Esophagus muscularis mucosa (tissue), 4 donors: ENCODE results near the gene SRPRB. TPM values are rescaled to one million over a fixed set of nuclear protein-coding genes. Genes with fewer than 3 reads are reported as not detected.

ENCODE experiments used
- DNase-seq: peaks from one replicate; pipeline ENCODE4 v3.0.0-alpha.2; 2017; ENCODE audit errors: extremely low spot score
- H3K27ac ChIP-seq, 4 donors: fragments of 200-600 bp; sonication (generic); replicated peaks in 1 of 4; 1 replicate in 3 of 4; 2 replicates in 1 of 4; pipeline ENCODE4 v1.5.1; 2016 to 2019; ENCODE audit warnings: mild to moderate bottlenecking in 1 of 4
- H3K27me3 ChIP-seq, 4 donors: fragments of 200-600 bp; sonication (generic); one replicate each; pipeline versions ENCODE4 v1.5.1 to v1.6.0; 2016 to 2019
- H3K36me3 ChIP-seq, 4 donors: fragments of 200-600 bp; sonication (generic); one replicate each; pipeline ENCODE4 v1.5.1; 2016 to 2019
- H3K4me1 ChIP-seq, 4 donors: fragments of 200-600 bp; sonication (generic); one replicate each; pipeline ENCODE4 v1.5.1; 2016 to 2019
- H3K4me3 ChIP-seq, 4 donors: fragments of 200-600 bp; sonication (generic); 1 replicate in 2 of 4; 2 replicates in 2 of 4; pipeline ENCODE4 v1.5.1; 2016 to 2019; ENCODE audit warnings: mild to moderate bottlenecking in 4 of 4, moderate library complexity in 1 of 4
- H3K9me3 ChIP-seq, 4 donors: fragments of 200-600 bp; sonication (generic); 1 replicate in 3 of 4; 2 replicates in 1 of 4; pipeline ENCODE4 v1.5.1; 2016 to 2019
- EP300 ChIP-seq: sonication (generic); formaldehyde crosslinking; IDR thresholded peaks from one replicate; pipeline ENCODE4 v1.6.1; 2017; ENCODE audit warnings: antibody characterized with exemption
- POLR2A ChIP-seq: fragments of 450-650 bp; IDR thresholded peaks from one replicate; pipeline ENCODE4 v1.6.1; 2017; ENCODE audit warnings: antibody characterized with exemption, moderate library complexity, mild to moderate bottlenecking, low read depth
- POLR2AphosphoS5 ChIP-seq, 2 donors: sonication (generic); formaldehyde crosslinking; IDR thresholded peaks; one replicate each; pipeline ENCODE4 v1.6.1; 2017; ENCODE audit warnings: antibody characterized with exemption in 2 of 2
- WGBS: methylation state at CpG from one replicate; pipeline ENCODE4 v1.1.5; 2018; 5-methylcytosine and 5-hydroxymethylcytosine counted together
- intact Hi-C: fragments of 100-400 bp; cut with DNase I; formaldehyde crosslinking; loops from one replicate; pipeline ENCODE4 v1.15.1; 2023
- total RNA-seq, 4 donors: library from RNA; depleted of rRNA; stranded (reverse); fragments of >200 nt; gene quantifications; one replicate each; pipeline versions ENCODE4 v1.1.0 to v1.2.1, GENCODE V29; 2016
- TF ChIP-seq, protein P1 (sequence below), 3 experiments: fragments of 200-600 bp in 2 of 3; fragments of 450-650 bp in 1 of 3; sonication (generic) in 2 of 3; IDR thresholded peaks; one replicate each; pipeline ENCODE4 v1.5.1; 2017 to 2019; ENCODE audit warnings: antibody characterized with exemption in 3 of 3, mild to moderate bottlenecking in 2 of 3, moderate library complexity in 1 of 3

SRPRB gene
- total RNA-seq, 4 donors from 2014 or later: 11.2 to 28.2 (median 18.5) TPM

GRCh38 chr3:133825969-133826727 is 20.5 kb downstream of the SRPRB start:
- H3K4me3 ChIP-seq: no peak overlapping the region
- no peaks in the 10 kb centered on the region for H3K27me3 ChIP-seq
- peaks cover 0 to 9% (median 8%) of the 10 kb centered on the region in 4 donors for H3K4me1 ChIP-seq
- WGBS: 90% methylated on average over 12 of the region's 12 CpGs
- H3K27ac ChIP-seq: no peak overlapping the region
- TF ChIP-seq POLR2AphosphoS5 (IDR thresholded peaks at IDR 0.05): no peak
- TF ChIP-seq, protein P1, sequence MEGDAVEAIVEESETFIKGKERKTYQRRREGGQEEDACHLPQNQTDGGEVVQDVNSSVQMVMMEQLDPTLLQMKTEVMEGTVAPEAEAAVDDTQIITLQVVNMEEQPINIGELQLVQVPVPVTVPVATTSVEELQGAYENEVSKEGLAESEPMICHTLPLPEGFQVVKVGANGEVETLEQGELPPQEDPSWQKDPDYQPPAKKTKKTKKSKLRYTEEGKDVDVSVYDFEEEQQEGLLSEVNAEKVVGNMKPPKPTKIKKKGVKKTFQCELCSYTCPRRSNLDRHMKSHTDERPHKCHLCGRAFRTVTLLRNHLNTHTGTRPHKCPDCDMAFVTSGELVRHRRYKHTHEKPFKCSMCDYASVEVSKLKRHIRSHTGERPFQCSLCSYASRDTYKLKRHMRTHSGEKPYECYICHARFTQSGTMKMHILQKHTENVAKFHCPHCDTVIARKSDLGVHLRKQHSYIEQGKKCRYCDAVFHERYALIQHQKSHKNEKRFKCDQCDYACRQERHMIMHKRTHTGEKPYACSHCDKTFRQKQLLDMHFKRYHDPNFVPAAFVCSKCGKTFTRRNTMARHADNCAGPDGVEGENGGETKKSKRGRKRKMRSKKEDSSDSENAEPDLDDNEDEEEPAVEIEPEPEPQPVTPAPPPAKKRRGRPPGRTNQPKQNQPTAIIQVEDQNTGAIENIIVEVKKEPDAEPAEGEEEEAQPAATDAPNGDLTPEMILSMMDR (IDR thresholded peaks at IDR 0.05): no peak
- TF ChIP-seq EP300: no peak
- TF ChIP-seq POLR2A: no peak
- intact Hi-C loops: no loop called here
- H3K9me3 ChIP-seq: no peaks in the 10 kb centered on the region
- H3K36me3 ChIP-seq: peaks cover 13 to 48% (median 31%) of the 10 kb centered on the region in 4 donors
- peak; percentile 88 for DNase-seq

DNA sequence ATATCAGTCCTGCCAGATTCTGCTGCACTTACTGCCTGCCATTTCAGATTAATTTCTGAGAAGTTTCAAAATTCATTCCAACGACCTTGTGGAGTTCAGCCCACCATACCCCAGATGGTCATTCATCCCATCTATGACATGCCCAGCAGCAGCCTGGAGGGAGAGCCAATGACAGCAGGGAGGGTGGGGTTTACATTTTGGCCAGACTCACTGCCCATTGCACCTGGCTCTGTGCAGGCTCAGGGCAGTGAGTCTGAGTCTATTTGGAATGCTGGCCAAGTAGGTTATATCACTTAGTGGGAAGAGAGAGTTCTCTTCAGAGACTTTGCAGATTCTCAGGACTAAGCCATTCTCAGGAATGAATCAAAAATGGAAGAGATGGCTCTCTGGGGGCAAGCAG is 21.5 kb downstream of the SRPRB start:
- Histone ChIP-seq H3K4me1 (peaks cover 0 to 4% (median 0%) of the 10 kb centered on the region in 4 donors), H3K36me3 (peaks cover 13 to 47% (median 29%) of the 10 kb centered on the region in 4 donors), H3K9me3 (no peaks in the 10 kb centered on the region), H3K27me3 (no peaks in the 10 kb centered on the region), H3K4me3 (no peak overlapping the region), H3K27ac (no peak overlapping the region)
- WGBS: 36% methylated on average over 1 of the region's 1 CpG
- intact Hi-C loops: no loop called here
- DNase-seq: peak; percentile 79
- TF ChIP-seq POLR2AphosphoS5 (IDR thresholded peaks at IDR 0.05): no peak
- no peak for TF ChIP-seq EP300
- no peak for TF ChIP-seq POLR2A
- TF ChIP-seq, protein P1 (IDR thresholded peaks at IDR 0.05): no peak

DNA sequence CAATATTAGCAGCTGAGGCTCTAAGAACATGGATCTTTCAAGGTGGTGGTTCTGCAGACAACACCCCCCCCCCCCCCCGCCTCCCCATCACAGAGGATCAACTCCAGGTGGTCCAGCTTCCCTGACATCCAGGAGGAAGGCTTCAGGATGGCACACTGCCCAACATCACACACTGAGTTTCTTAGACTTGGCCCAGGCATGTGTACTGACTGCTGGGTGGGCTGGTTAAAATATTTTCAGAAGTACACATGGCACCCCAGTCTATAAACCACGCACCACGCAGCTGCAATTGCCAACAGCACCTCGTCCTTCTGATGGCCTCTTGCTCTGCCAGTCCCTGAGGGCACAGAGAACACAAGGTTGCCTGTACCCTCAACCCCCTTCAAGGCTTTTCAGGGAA is 22.1 kb downstream of the SRPRB start:
- 83% methylated on average over 3 of the region's 4 CpGs for WGBS

GRCh38 chr3:133828576-133829309 is 23.1 kb downstream of the SRPRB start:
- Histone ChIP-seq H3K27ac (no peak overlapping the region), H3K4me3 (no peak overlapping the region), H3K9me3 (no peaks in the 10 kb centered on the region), H3K36me3 (peaks cover 3 to 47% (median 24%) of the 10 kb centered on the region in 4 donors), H3K27me3 (no peaks in the 10 kb centered on the region), H3K4me1 (peaks cover 0 to 4% (median 0%) of the 10 kb centered on the region in 4 donors)
- WGBS: 77% methylated on average over 12 of the region's 12 CpGs
- DNase-seq: peak; percentile 83
- TF ChIP-seq EP300: no peak
- TF ChIP-seq, protein P1 (IDR thresholded peaks at IDR 0.05): no peak
- intact Hi-C loops: no loop called here

More for the DNA sequence above, 22.1 kb downstream of the SRPRB start:
- intact Hi-C loops: no loop called here
- peaks cover 0 to 4% (median 0%) of the 10 kb centered on the region in 4 donors for H3K4me1 ChIP-seq
- TF ChIP-seq EP300: no peak
- no peak for TF ChIP-seq POLR2A
- TF ChIP-seq, protein P1 (IDR thresholded peaks at IDR 0.05): no peak
- TF ChIP-seq POLR2AphosphoS5 (IDR thresholded peaks at IDR 0.05): no peak
- peak; percentile 83 for DNase-seq
- H3K27ac ChIP-seq: no peak overlapping the region
- no peaks in the 10 kb centered on the region for H3K27me3 ChIP-seq
- no peaks in the 10 kb centered on the region for H3K9me3 ChIP-seq
- no peak overlapping the region for H3K4me3 ChIP-seq
- peaks cover 13 to 47% (median 26%) of the 10 kb centered on the region in 4 donors for H3K36me3 ChIP-seq
